Liver (tissue), 9 donors: ENCODE data around the gene DIPK1A. TPM values are rescaled to one million over a fixed set of nuclear protein-coding genes. Genes with fewer than 3 reads are reported as not detected.

ENCODE experiments used
- DNase-seq: peaks from one replicate; pipeline ENCODE4 v3.0.0-alpha.2; 2017; ENCODE audit warnings: low spot score
- H3K27ac ChIP-seq, 2 donors: one replicate each; pipeline ENCODE4 v1.7.0; 2013; ENCODE audit warnings: inconsistent platforms in 2 of 2, low read length in 2 of 2, control low read depth in 1 of 2, low read depth in 1 of 2, mild to moderate bottlenecking in 1 of 2
- H3K27me3 ChIP-seq, 4 donors: one replicate each; pipeline versions ENCODE4 v1.6.1 to v1.7.0; 2013; ENCODE audit warnings: low read length in 3 of 4, inconsistent platforms in 1 of 4, mild to moderate bottlenecking in 1 of 4, moderate library complexity in 1 of 4; ENCODE audit not compliant: control insufficient read depth in 4 of 4, insufficient read depth in 4 of 4
- H3K36me3 ChIP-seq, 4 donors: one replicate each; pipeline versions ENCODE4 v1.6.1 to v1.7.0; 2013; ENCODE audit warnings: low read length in 3 of 4, mild to moderate bottlenecking in 3 of 4, low read depth in 1 of 4, moderate library complexity in 1 of 4; ENCODE audit not compliant: control insufficient read depth in 4 of 4, insufficient read depth in 3 of 4
- H3K4me1 ChIP-seq, 4 donors: one replicate each; pipeline versions ENCODE4 v1.6.1 to v1.7.0; 2013; ENCODE audit warnings: low read length in 3 of 4, mild to moderate bottlenecking in 3 of 4, moderate library complexity in 1 of 4; ENCODE audit not compliant: control insufficient read depth in 4 of 4, insufficient read depth in 4 of 4
- H3K4me3 ChIP-seq, 3 donors: one replicate each; pipeline versions ENCODE4 v1.6.1 to v1.7.0; 2013; ENCODE audit warnings: low read length in 3 of 3, control low read depth in 1 of 3, low read depth in 1 of 3, mild to moderate bottlenecking in 1 of 3
- H3K9ac ChIP-seq, 2 donors: one replicate each; pipeline ENCODE4 v1.7.0; 2013; ENCODE audit warnings: low read length in 2 of 2, mild to moderate bottlenecking in 2 of 2, moderate library complexity in 2 of 2, control low read depth in 1 of 2, low read depth in 1 of 2
- H3K9me3 ChIP-seq, 4 donors: one replicate each; pipeline versions ENCODE4 v1.6.1 to v1.7.0; 2013; ENCODE audit warnings: low read length in 3 of 4; ENCODE audit not compliant: control insufficient read depth in 4 of 4
- ATF3 ChIP-seq: IDR thresholded peaks from 2 replicates; pipeline ENCODE4 v1.6.1; 2016; ENCODE audit warnings: antibody characterized with exemption
- CTCF ChIP-seq: fragments of 150-350 bp; IDR thresholded peaks from 2 replicates; pipeline ENCODE4 v1.5.1; 2017; ENCODE audit warnings: improper control_type of control experiment, low read depth, low read length; ENCODE audit not compliant: missing input control
- EGR1 ChIP-seq, 2 donors: IDR thresholded peaks; 2 replicates each; pipeline ENCODE4 v1.6.1; 2016 to 2018; ENCODE audit warnings: antibody characterized with exemption in 2 of 2, low read depth in 2 of 2
- FOXA1 ChIP-seq: IDR thresholded peaks from 2 replicates; pipeline ENCODE4 v1.6.1; 2016; ENCODE audit warnings: antibody characterized with exemption
- FOXA2 ChIP-seq: IDR thresholded peaks from 2 replicates; pipeline ENCODE4 v1.6.1; 2016; ENCODE audit warnings: antibody characterized with exemption
- GABPA ChIP-seq, 2 donors: IDR thresholded peaks in 1 of 2; conservative IDR thresholded peaks in 1 of 2; 2 replicates each; pipeline ENCODE4 v1.6.1; 2016; ENCODE audit warnings: antibody characterized with exemption in 2 of 2, mild to moderate bottlenecking in 1 of 2, moderate library complexity in 1 of 2
- HNF4A ChIP-seq, 2 donors: conservative IDR thresholded peaks; 2 replicates each; pipeline ENCODE4 v1.6.1; 2016; ENCODE audit warnings: antibody characterized with exemption in 2 of 2, mild to moderate bottlenecking in 2 of 2
- HNF4G ChIP-seq: IDR thresholded peaks from 2 replicates; pipeline ENCODE4 v1.6.1; 2016; ENCODE audit warnings: antibody characterized with exemption
- JUND ChIP-seq, 2 donors: IDR thresholded peaks; 2 replicates each; pipeline ENCODE4 v1.6.1; 2016; ENCODE audit warnings: antibody characterized with exemption in 2 of 2
- MAX ChIP-seq: IDR thresholded peaks from 2 replicates; pipeline ENCODE4 v1.6.1; 2016; ENCODE audit warnings: antibody characterized with exemption
- NR2F2 ChIP-seq: IDR thresholded peaks from 2 replicates; pipeline ENCODE4 v1.6.1; 2016; ENCODE audit warnings: antibody characterized with exemption
- RAD21 ChIP-seq, 2 donors: IDR thresholded peaks; 2 replicates each; pipeline ENCODE4 v1.6.1; 2016; ENCODE audit warnings: antibody characterized with exemption in 2 of 2, mild to moderate bottlenecking in 2 of 2
- RXRA ChIP-seq, 2 donors: IDR thresholded peaks; 2 replicates each; pipeline ENCODE4 v1.6.1; 2017 to 2018; ENCODE audit warnings: antibody characterized with exemption in 2 of 2, mild to moderate bottlenecking in 1 of 2
- SP1 ChIP-seq: IDR thresholded peaks from 2 replicates; pipeline ENCODE4 v1.6.1; 2018; ENCODE audit warnings: antibody characterized with exemption, mild to moderate bottlenecking
- TAF1 ChIP-seq: conservative IDR thresholded peaks from 2 replicates; pipeline ENCODE4 v1.6.1; 2016; ENCODE audit warnings: antibody characterized with exemption, mild to moderate bottlenecking
- YY1 ChIP-seq: IDR thresholded peaks from 2 replicates; pipeline ENCODE4 v1.6.1; 2016; ENCODE audit warnings: antibody characterized with exemption, mild to moderate bottlenecking
- WGBS: extraction: QIAGEN DNeasy Blood & Tissue Kit; methylation state at CpG from one replicate; pipeline ENCODE4 v1.1.7; 2013; 5-methylcytosine and 5-hydroxymethylcytosine counted together
- polyA plus RNA-seq, 2 donors: library from polyadenylated mRNA; stranded (reverse) in 1 of 2; unstranded in 1 of 2; fragments of 200-250 nt in 1 of 2; fragments of >200 nt in 1 of 2; fragmentation: Nextera tagmentation in 1 of 2; extraction: Ambion mirVana in 1 of 2; gene quantifications; one replicate each; pipeline versions ENCODE4 v1.2.1 to v1.2.3, GENCODE V29; 2013 to 2015
- total RNA-seq, 2 donors: library from RNA; depleted of rRNA; stranded (reverse); fragments of >200 nt; gene quantifications; one replicate each; pipeline ENCODE4 v1.2.3, GENCODE V29; 2014
- TF ChIP-seq, protein P1 (sequence below): IDR thresholded peaks from 2 replicates; pipeline ENCODE4 v1.6.1; 2016; ENCODE audit warnings: antibody characterized with exemption, mild to moderate bottlenecking
- TF ChIP-seq, protein P2 (sequence below): IDR thresholded peaks from 2 replicates; pipeline ENCODE4 v1.6.1; 2016; ENCODE audit warnings: antibody characterized with exemption
- donor health status: healthy.
- donor health status: healthy.
- donor health status: healthy.
- donor health status: healthy.
- donor health status: healthy.

DIPK1A gene
- total and polyA plus RNA-seq, 4 donors, result 7.9 to 11.6 (median 10.2) TPM

DNA sequence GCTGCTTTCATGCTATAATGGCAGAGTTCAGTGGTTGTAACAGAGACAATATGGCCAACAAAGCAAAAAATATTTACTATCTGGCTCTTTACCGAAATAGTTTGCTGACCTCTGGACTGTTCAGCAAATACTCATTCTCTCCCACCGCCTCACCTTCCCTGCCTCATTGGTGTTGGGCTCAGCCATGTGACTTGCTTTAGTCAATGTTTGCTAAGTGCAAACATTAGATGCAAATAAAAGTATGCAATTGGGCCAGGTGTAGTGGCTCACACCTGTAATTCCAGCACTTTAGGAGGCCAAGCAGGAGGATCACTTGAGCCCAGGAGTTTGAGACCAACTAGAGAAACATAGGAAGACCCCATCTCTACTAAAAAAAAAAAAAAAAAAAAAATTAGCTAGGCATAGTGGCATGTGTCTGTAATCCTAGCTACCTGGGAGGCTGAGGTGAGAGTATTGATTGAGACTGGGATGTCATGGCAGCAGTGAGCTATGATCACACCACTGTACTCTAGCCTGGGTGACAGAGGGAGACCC lies 74.3 kb downstream of the DIPK1A start:
- H3K27ac ChIP-seq, result peak overlapping the region; percentile 28 to 41
- TF ChIP-seq ATF3 (peak; percentile 9), RXRA (IDR thresholded peaks at IDR 0.05) (peak; percentile 72 to 84), JUND (IDR thresholded peaks at IDR 0.05) (peak; percentile 49 to 65), NR2F2 (no peak), GABPA (IDR thresholded peaks at IDR 0.05 in 1 of 2, conservative IDR thresholded peaks at IDR 0.05 in 1 of 2) (no peak), RAD21 (IDR thresholded peaks at IDR 0.05) (peak; percentile 34 to 36), CTCF (no peak), TAF1 (no peak), FOXA1 (peak; percentile 80), HNF4G (peak; percentile 30), SP1 (peak; percentile 81), MAX (no peak), HNF4A (conservative IDR thresholded peaks at IDR 0.05) (peak; percentile 81 to 84), YY1 (peak; percentile 94), FOXA2 (peak; percentile 71), EGR1 (IDR thresholded peaks at IDR 0.05; ENCODE audit: low read depth in 2 of 2) (peak in 1 of 2 donors; percentile 80)
- TF ChIP-seq, protein P1, sequence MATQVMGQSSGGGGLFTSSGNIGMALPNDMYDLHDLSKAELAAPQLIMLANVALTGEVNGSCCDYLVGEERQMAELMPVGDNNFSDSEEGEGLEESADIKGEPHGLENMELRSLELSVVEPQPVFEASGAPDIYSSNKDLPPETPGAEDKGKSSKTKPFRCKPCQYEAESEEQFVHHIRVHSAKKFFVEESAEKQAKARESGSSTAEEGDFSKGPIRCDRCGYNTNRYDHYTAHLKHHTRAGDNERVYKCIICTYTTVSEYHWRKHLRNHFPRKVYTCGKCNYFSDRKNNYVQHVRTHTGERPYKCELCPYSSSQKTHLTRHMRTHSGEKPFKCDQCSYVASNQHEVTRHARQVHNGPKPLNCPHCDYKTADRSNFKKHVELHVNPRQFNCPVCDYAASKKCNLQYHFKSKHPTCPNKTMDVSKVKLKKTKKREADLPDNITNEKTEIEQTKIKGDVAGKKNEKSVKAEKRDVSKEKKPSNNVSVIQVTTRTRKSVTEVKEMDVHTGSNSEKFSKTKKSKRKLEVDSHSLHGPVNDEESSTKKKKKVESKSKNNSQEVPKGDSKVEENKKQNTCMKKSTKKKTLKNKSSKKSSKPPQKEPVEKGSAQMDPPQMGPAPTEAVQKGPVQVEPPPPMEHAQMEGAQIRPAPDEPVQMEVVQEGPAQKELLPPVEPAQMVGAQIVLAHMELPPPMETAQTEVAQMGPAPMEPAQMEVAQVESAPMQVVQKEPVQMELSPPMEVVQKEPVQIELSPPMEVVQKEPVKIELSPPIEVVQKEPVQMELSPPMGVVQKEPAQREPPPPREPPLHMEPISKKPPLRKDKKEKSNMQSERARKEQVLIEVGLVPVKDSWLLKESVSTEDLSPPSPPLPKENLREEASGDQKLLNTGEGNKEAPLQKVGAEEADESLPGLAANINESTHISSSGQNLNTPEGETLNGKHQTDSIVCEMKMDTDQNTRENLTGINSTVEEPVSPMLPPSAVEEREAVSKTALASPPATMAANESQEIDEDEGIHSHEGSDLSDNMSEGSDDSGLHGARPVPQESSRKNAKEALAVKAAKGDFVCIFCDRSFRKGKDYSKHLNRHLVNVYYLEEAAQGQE, result peak; percentile 51
- TF ChIP-seq, protein P2, sequence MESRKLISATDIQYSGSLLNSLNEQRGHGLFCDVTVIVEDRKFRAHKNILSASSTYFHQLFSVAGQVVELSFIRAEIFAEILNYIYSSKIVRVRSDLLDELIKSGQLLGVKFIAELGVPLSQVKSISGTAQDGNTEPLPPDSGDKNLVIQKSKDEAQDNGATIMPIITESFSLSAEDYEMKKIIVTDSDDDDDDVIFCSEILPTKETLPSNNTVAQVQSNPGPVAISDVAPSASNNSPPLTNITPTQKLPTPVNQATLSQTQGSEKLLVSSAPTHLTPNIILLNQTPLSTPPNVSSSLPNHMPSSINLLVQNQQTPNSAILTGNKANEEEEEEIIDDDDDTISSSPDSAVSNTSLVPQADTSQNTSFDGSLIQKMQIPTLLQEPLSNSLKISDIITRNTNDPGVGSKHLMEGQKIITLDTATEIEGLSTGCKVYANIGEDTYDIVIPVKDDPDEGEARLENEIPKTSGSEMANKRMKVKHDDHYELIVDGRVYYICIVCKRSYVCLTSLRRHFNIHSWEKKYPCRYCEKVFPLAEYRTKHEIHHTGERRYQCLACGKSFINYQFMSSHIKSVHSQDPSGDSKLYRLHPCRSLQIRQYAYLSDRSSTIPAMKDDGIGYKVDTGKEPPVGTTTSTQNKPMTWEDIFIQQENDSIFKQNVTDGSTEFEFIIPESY, result peak; percentile 73
- no peaks in the 10 kb centered on the region for H3K36me3 ChIP-seq
- H3K4me3 ChIP-seq, result no peak overlapping the region
- no peaks in the 10 kb centered on the region for H3K27me3 ChIP-seq
- DNase-seq, result peak; percentile 40
- H3K9me3 ChIP-seq, result no peaks in the 10 kb centered on the region
- 39% methylated on average over 2 of the region's 2 CpGs for WGBS
- H3K9ac ChIP-seq, result no peak overlapping the region
- H3K4me1 ChIP-seq, result peaks cover 0 to 8% (median 4%) of the 10 kb centered on the region in 4 donors
